Hematopoietic multipotent progenitor cell treated with erythropoietin and hydrocortisone succinate and interleukin-3 and kit ligand, for 15 days (in vitro differentiated cells): Measurements from ENCODE around the gene BAIAP2L2.

Experiments used
- DNase-seq: peaks from one replicate; pipeline ENCODE4 v3.0.0-alpha.2; 2015; ENCODE audit warnings: low spot score

Gene BAIAP2L2

GRCh38 chr22:38068641-38069371 lies 41.7 kb downstream of the BAIAP2L2 start:
- DNase-seq: no peak

GRCh38 chr22:38067761-38068360 lies 42.6 kb downstream of the BAIAP2L2 start:
- DNase-seq: no peak

GRCh38 chr22:38067028-38067415 lies 43.5 kb downstream of the BAIAP2L2 start:
- DNase-seq: no peak

GRCh38 chr22:38066381-38067027 lies 44.0 kb downstream of the BAIAP2L2 start:
- no peak for DNase-seq

GRCh38 chr22:38065539-38065938 lies 44.9 kb downstream of the BAIAP2L2 start:
- DNase-seq: no peak

- no peak for DNase-seq
These were observed 47.7 kb downstream of the BAIAP2L2 start for GRCh38 chr22:38062791-38063190.

- peak; percentile 66 for DNase-seq
These were observed 53.3 kb downstream of the BAIAP2L2 start, which contains the start of gene PICK1 for GRCh38 chr22:38056969-38057891. Gene PICK1 (plus strand): TSS chr22:38057404. CDS start chr22:38057810, 406 bp downstream.

- peak; percentile 76 for DNase-seq
These were observed 58.3 kb downstream of the BAIAP2L2 start for GRCh38 chr22:38051900-38052862.

- no peak for DNase-seq
These were observed 59.2 kb downstream of the BAIAP2L2 start for GRCh38 chr22:38051261-38051660.

- no peak for DNase-seq
These were observed 59.8 kb downstream of the BAIAP2L2 start for GRCh38 chr22:38050720-38051119.

GRCh38 chr22:38049812-38050619 lies 60.5 kb downstream of the BAIAP2L2 start:
- DNase-seq: no peak

GRCh38 chr22:38046070-38046748 lies 64.3 kb downstream of the BAIAP2L2 start:
- DNase-seq: no peak

- DNase-seq: no peak
These were observed 67.1 kb downstream of the BAIAP2L2 start for GRCh38 chr22:38043151-38044039.

GRCh38 chr22:38042488-38042790 lies 68.0 kb downstream of the BAIAP2L2 start:
- DNase-seq: no peak

- no peak for DNase-seq
These were observed 68.6 kb downstream of the BAIAP2L2 start for GRCh38 chr22:38041760-38042487.

- no peak for DNase-seq
These were observed 69.3 kb downstream of the BAIAP2L2 start for GRCh38 chr22:38040953-38041759.
